HEK293T (cell line): Measurements from ENCODE around the gene KCNH4.
"Not testable (repeated sequence)": the region's sequence is repeated elsewhere in the genome, so short reads cannot be mapped to it uniquely, and the experiment has no call there.

Experiments
- CTCF ChIA-PET: fragments of 350-600 bp; formaldehyde crosslinking; extraction: SDS; loops from one replicate; lab custom pipeline; 2021; ENCODE audit warnings: antibody characterized with exemption, inconsistent platforms; lab: Yijun Ruan, JAX
- POLR2A ChIA-PET: fragments of 350-600 bp; formaldehyde crosslinking; extraction: SDS; loops from one replicate; lab custom pipeline; 2020; ENCODE audit warnings: antibody characterized with exemption, inconsistent platforms; lab: Yijun Ruan, JAX
- DNase-seq: peaks from one replicate; pipeline ENCODE4 v3.0.0; 2012; ENCODE audit warnings: mixed read lengths; ENCODE audit errors: extremely low spot score
- ARNT ChIP-seq: fragments of 450-650 bp; IDR thresholded peaks from 2 replicates; pipeline ENCODE4 v1.6.1; 2017; ENCODE audit warnings: mild to moderate bottlenecking
- BHLHE40 ChIP-seq: fragments of 450-650 bp; IDR thresholded peaks from 2 replicates; pipeline ENCODE4 v1.6.1; 2016; ENCODE audit warnings: mild to moderate bottlenecking, moderate library complexity, borderline replicate concordance
- CTBP1 ChIP-seq: fragments of 450-650 bp; IDR thresholded peaks from 2 replicates; pipeline ENCODE4 v1.6.1; 2016; ENCODE audit warnings: borderline replicate concordance
- ELF4 ChIP-seq: fragments of 450-650 bp; IDR thresholded peaks from 2 replicates; pipeline ENCODE4 v1.6.1; 2017; ENCODE audit warnings: antibody characterized with exemption
- FOXA1 ChIP-seq: fragments of 450-650 bp; IDR thresholded peaks from 2 replicates; pipeline ENCODE4 v1.6.1; 2016; ENCODE audit warnings: mild to moderate bottlenecking
- FOXK2 ChIP-seq: fragments of 450-650 bp; IDR thresholded peaks from 2 replicates; pipeline ENCODE4 v1.6.1; 2016; ENCODE audit warnings: mild to moderate bottlenecking
- FOXM1 ChIP-seq: fragments of 450-650 bp; IDR thresholded peaks from 2 replicates; pipeline ENCODE4 v1.6.1; 2017; ENCODE audit warnings: mild to moderate bottlenecking, borderline replicate concordance
- HDGF ChIP-seq: fragments of 450-650 bp; IDR thresholded peaks from 2 replicates; pipeline ENCODE4 v1.6.1; 2017; ENCODE audit warnings: antibody characterized with exemption, borderline replicate concordance
- L3MBTL2 ChIP-seq: fragments of 450-650 bp; conservative IDR thresholded peaks from 2 replicates; pipeline ENCODE4 v1.6.1; 2016; ENCODE audit warnings: mild to moderate bottlenecking
- LEF1 ChIP-seq: fragments of 450-650 bp; IDR thresholded peaks from 2 replicates; pipeline ENCODE4 v1.6.1; 2017; ENCODE audit warnings: mild to moderate bottlenecking, borderline replicate concordance
- NFRKB ChIP-seq: fragments of 450-650 bp; IDR thresholded peaks from 2 replicates; pipeline ENCODE4 v1.6.1; 2016; ENCODE audit warnings: mild to moderate bottlenecking, moderate library complexity
- SP1 ChIP-seq: fragments of 450-650 bp; IDR thresholded peaks from 2 replicates; pipeline ENCODE4 v1.6.1; 2017
- SUZ12 ChIP-seq: fragments of 450-650 bp; IDR thresholded peaks from 2 replicates; pipeline ENCODE4 v1.6.1; 2016; ENCODE audit warnings: mild to moderate bottlenecking
- TARDBP ChIP-seq: fragments of 450-650 bp; IDR thresholded peaks from 2 replicates; pipeline ENCODE4 v1.6.1; 2016
- ZNF384 ChIP-seq: fragments of 450-650 bp; IDR thresholded peaks from 2 replicates; pipeline ENCODE4 v1.6.1; 2016
- TF ChIP-seq, protein P1 (sequence below): fragments of 450-650 bp; IDR thresholded peaks from 2 replicates; pipeline ENCODE4 v1.6.1; 2016

KCNH4 gene

DNA sequence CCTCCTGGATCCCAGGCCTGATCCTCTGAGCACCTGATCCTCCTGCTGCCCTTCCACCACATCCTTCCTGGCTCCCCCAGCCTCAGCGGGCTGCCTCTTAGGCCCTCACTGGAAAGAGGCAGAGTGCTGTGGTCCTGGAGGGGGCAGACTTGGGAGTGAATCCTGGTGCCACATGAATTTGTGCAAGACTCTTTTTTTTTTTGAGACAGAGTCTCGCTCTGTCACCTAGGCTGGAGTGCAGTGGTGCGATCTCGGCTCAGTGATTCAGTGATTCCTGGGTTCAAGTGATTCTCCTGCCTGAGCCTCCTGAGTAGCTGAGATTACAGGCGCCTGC is 10.3 kb upstream of the KCNH4 start:
- ChIA-PET POLR2A (no interaction called here), CTCF (no interaction called here)
- TF ChIP-seq, protein P1, sequence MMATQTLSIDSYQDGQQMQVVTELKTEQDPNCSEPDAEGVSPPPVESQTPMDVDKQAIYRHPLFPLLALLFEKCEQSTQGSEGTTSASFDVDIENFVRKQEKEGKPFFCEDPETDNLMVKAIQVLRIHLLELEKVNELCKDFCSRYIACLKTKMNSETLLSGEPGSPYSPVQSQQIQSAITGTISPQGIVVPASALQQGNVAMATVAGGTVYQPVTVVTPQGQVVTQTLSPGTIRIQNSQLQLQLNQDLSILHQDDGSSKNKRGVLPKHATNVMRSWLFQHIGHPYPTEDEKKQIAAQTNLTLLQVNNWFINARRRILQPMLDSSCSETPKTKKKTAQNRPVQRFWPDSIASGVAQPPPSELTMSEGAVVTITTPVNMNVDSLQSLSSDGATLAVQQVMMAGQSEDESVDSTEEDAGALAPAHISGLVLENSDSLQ, result no peak
- TF ChIP-seq NFRKB, result no peak
- no peak for TF ChIP-seq ZNF384
- TF ChIP-seq L3MBTL2, result no peak
- no peak for TF ChIP-seq LEF1
- TF ChIP-seq HDGF, result no peak
- TF ChIP-seq ARNT, result no peak
- no peak for TF ChIP-seq CTBP1
- TF ChIP-seq TARDBP, result no peak
- TF ChIP-seq ELF4, result no peak
- no peak for TF ChIP-seq FOXM1
- no peak for TF ChIP-seq FOXK2
- TF ChIP-seq FOXA1, result no peak
- no peak for TF ChIP-seq SP1
- TF ChIP-seq SUZ12, result no peak
- no peak for DNase-seq

DNA sequence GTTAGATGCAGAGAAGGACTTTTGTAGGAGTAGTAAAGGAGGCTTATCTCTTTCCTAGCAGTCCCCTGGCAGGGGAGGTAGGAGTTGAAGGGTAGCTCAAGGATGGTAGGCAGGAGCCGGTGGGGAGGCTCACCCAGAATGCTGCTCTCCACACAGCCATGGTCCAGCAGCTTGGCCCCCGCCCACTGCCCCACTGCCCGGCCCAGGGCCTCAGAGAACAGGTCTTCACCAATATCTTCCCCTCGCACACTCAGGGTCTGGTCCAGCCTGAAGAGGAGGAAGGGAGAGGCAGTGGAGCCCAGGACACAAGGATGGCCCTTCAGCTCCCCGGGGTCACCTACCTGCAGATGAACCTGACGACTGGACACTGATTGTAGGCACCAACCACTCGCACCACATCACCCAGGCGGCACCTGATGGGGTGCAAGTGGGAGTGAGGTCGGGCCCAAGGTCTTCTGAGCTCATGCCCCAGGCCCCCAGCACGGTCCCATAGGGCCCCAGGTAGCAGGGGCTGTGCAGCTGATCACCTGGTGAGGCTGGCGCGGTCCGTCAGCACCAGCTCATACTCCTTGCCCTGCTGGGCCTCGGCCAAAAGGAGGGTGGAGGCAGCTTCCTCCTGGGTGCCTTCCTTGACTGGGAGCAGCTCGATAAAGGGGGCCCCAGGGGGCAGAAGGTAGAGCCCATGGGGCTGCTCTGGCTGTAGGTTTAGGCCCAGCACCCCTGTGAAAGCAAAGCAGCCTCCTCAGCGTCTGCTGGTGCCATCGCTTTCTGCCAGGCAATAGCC is 9.7 kb upstream of the KCNH4 start:
- DNase-seq, result no peak
- ChIA-PET POLR2A (no interaction called here), CTCF (interaction anchor here (0.9 kb wide), 1 partner anchor 32 kb away, joined by 4 read pairs; no protein-coding TSS in a partner anchor)
- TF ChIP-seq FOXK2 (no peak), BHLHE40 (no peak), SP1 (no peak), NFRKB (no peak), SUZ12 (no peak), HDGF (no peak), FOXM1 (no peak), ELF4 (no peak), ARNT (no peak)
- TF ChIP-seq, protein P1, result no peak

DNA sequence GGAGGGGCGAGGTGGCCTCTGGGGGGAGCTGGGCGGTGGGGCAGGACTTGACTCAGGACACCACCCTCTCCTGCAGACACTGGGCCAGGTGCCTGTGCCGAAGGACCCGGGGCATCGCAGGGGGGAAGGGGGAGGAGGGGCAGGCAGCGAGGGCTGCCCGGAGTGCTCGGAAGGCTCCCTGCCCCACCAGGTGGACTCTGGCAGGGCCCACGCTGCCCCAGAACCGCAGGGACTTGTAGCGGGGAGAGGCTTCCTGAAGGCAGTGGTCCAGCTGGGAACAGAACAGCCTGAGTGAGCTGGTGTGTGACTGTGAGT is 8.7 kb upstream of the KCNH4 start:
- CTCF ChIA-PET, result no interaction called here
- POLR2A ChIA-PET, result no interaction called here
- DNase-seq, result no peak
- TF ChIP-seq HDGF, result no peak
- no peak for TF ChIP-seq ELF4
- no peak for TF ChIP-seq ZNF384
- no peak for TF ChIP-seq BHLHE40
- no peak for TF ChIP-seq FOXM1
- TF ChIP-seq LEF1, result no peak
- no peak for TF ChIP-seq FOXA1
- TF ChIP-seq CTBP1, result no peak
- TF ChIP-seq, protein P1, result no peak
- no peak for TF ChIP-seq NFRKB
- TF ChIP-seq FOXK2, result no peak
- TF ChIP-seq SUZ12, result no peak
- TF ChIP-seq TARDBP, result no peak
- TF ChIP-seq L3MBTL2, result no peak
- TF ChIP-seq SP1, result no peak
- TF ChIP-seq ARNT, result no peak

DNA sequence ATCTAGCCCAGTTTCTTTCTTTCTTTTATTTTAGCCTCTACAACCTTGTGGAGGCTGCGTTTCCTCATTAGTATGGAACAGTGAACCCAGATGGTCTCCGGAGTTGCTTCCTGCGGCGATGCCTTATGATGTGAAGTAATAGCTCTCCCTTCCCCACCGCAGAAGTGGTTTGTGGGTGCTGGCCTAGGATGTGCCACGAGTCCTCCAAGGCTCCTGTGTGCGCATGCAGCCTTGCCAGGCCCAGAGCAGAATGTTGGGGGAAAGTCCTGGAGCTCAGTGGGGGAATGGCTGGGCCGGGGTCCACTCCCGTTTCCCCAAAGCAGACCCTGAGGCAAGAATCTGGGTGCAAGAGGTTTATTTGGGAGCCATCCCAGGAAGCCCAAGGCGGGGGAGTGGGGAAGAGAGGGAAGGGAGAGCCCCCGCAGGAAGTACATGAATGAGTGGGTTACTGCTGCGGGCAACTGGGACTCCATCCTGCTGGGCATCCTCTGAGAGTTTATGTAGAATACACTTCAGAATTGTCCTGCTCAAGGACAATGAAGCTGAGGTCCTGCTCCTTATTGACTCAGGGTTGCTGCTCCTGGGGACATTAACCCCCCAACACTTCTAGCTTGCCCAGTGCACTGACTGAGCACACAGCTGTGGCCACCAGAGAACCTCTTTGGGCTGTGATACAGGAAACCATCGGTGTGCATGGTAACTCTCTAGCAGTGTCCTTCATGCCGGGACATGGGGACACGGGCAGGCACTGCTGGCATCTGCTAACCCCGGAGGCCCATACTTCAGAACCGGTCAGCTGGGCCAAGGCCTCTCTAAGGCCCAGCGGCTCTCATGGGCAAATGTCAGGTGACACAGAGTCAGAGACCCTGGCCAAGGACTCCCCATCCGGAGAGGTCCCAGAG is 8.1 kb upstream of the KCNH4 start:
- no peak for TF ChIP-seq ZNF384
- no peak for TF ChIP-seq ELF4
- no peak for TF ChIP-seq ARNT
- no peak for TF ChIP-seq FOXK2
- TF ChIP-seq FOXM1, result no peak
- TF ChIP-seq L3MBTL2, result no peak
- TF ChIP-seq SP1, result no peak
- TF ChIP-seq BHLHE40, result no peak
- no peak for TF ChIP-seq CTBP1
- TF ChIP-seq, protein P1, result no peak
- no peak for TF ChIP-seq TARDBP
- TF ChIP-seq SUZ12, result no peak
- no peak for TF ChIP-seq NFRKB
- TF ChIP-seq HDGF, result no peak
- no peak for TF ChIP-seq FOXA1
- ChIA-PET CTCF (interaction anchor here (0.7 kb wide), 1 partner anchor 232 kb away, joined by 3 read pairs; no protein-coding TSS in a partner anchor), POLR2A (no interaction called here)
- no peak for DNase-seq

DNA sequence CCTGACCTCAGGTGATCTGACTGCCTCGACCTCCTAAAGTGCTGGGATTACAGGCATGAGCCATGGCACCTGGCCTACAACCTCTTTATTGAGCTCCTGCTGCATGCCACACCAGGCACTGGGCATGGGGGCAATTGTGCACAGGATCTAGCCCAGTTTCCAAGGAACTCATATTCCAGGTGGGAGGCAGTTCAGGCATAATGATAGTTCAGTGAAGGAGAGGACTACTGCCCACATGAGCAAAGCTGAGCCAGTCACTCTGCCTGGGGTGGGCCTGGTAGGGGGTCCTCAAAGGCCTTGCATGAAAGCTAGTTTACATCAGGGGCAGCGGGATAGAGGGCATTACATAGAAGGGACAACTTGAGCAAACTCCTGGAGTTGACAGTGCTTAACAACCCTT is 6.9 kb upstream of the KCNH4 start:
- POLR2A ChIA-PET, result interaction anchor here (1.5 kb wide), 2 partner anchors 12 to 170 kb away, joined by 3 to 6 read pairs; partner anchors contain the start of gene DNAJC7
- CTCF ChIA-PET, result interaction anchor here (0.7 to 1.4 kb wide), 3 partner anchors 9 to 32 kb away, joined by 3 to 6 read pairs (median 4); no protein-coding TSS in a partner anchor
- DNase-seq, result no peak
- TF ChIP-seq TARDBP (no peak), FOXA1 (no peak), ARNT (no peak), L3MBTL2 (no peak), FOXK2 (no peak), LEF1 (no peak), FOXM1 (no peak), ZNF384 (no peak), ELF4 (no peak)
- TF ChIP-seq, protein P1, result no peak

DNA sequence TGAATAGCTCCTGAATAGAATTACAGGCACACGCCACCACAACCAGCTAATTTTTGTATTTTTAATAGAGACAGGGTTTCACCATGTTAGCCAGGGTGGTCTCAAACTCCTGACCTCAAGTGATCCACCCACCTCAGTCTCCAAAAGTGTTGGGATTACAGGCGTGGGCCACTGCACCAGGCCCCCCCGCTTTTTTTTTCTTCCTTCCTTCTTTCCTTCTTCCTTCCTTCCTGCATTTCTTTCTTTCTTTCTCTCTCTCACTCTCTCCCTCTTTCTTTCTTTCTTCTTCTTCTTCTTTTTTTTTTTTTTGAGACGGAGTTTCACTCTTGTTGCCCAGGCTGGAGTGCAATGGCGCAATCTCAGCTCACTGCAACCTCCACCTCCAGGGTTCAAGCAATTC is 5.2 kb upstream of the KCNH4 start:
- POLR2A ChIA-PET, result interaction anchor here (1.5 kb wide), 1 partner anchor 169 kb away, joined by 6 read pairs; the partner anchor contains the start of gene DNAJC7
- DNase-seq, CTCF ChIA-PET: not testable (repeated sequence)
